Suppressor macrophage treated with lipopolysaccharide for 1 hour (primary cell): ENCODE measurements around the gene NFKBIB.
"Not testable (repeated sequence)": the region's sequence is repeated elsewhere in the genome, so short reads cannot be mapped to it uniquely, and the experiment has no call there.

Source experiments
- DNase-seq, 3 donors: peaks; one replicate each; pipeline ENCODE4 v3.0.0-alpha.2; 2020 to 2022

The NFKBIB gene

GRCh38 chr19:38930776-38931520 is 31.2 kb downstream of the NFKBIB start, which contains the start of gene MRPS12:
TSS of gene MRPS12 (plus strand) at chr19:38930944. CDS start at chr19:38931295, 351 bp downstream.
- peak; percentile 99 to 100 (median 100) for DNase-seq

- DNase-seq, result no peak
Measured at GRCh38 chr19:38931521-38931793, 31.7 kb downstream of the NFKBIB start.

GRCh38 chr19:38932425-38933179 is 32.8 kb downstream of the NFKBIB start:
- DNase-seq, result peak; percentile 53 to 63 (median 59)

- DNase-seq, result no peak
Measured at GRCh38 chr19:38933544-38933943, 33.8 kb downstream of the NFKBIB start.

- DNase-seq, result no peak
Measured at GRCh38 chr19:38939957-38940356, 40.2 kb downstream of the NFKBIB start.

- DNase-seq, result not testable (repeated sequence)
Measured at GRCh38 chr19:38941466-38941865, 41.7 kb downstream of the NFKBIB start.

GRCh38 chr19:38941979-38942378 is 42.2 kb downstream of the NFKBIB start:
- DNase-seq, result no peak

- DNase-seq, result no peak
Measured at GRCh38 chr19:38942471-38943181, 42.9 kb downstream of the NFKBIB start.

GRCh38 chr19:38944981-38945506 is 45.3 kb downstream of the NFKBIB start:
- DNase-seq, result peak in 1 of 3 donors; percentile 16

- DNase-seq, result no peak
Measured at GRCh38 chr19:38945562-38946228, 45.9 kb downstream of the NFKBIB start.

GRCh38 chr19:38946229-38947010 is 46.7 kb downstream of the NFKBIB start:
- DNase-seq, result no peak

- DNase-seq, result peak; percentile 86 to 95 (median 88)
Measured at GRCh38 chr19:38949580-38950367, 50.0 kb downstream of the NFKBIB start.

- DNase-seq, result no peak
Measured at GRCh38 chr19:38951187-38951586, 51.4 kb downstream of the NFKBIB start.

GRCh38 chr19:38952395-38953165 is 52.8 kb downstream of the NFKBIB start:
- DNase-seq, result peak; percentile 50 to 64 (median 64)

- DNase-seq, result no peak
Measured at GRCh38 chr19:38953677-38954076, 53.9 kb downstream of the NFKBIB start.

- DNase-seq, result no peak
Measured at GRCh38 chr19:38956264-38956663, 56.5 kb downstream of the NFKBIB start.

GRCh38 chr19:38958301-38958700 is 58.5 kb downstream of the NFKBIB start:
- DNase-seq, result no peak
